HG03095 (cell line): ENCODE results near the gene ABHD8.

Experiments used
- ATAC-seq: cut with Tn5 transposase; IDR thresholded peaks from one replicate; pipeline ENCODE4 v1.9.1; 2021; ENCODE audit warnings: moderate library complexity; ENCODE audit not compliant: unreplicated experiment

ABHD8 gene

GRCh38 chr19:17321655-17322489 lies 18.6 kb upstream of the ABHD8 start:
- no peak for ATAC-seq

- ATAC-seq: no peak
Measured at GRCh38 chr19:17320435-17320834, 17.2 kb upstream of the ABHD8 start.

- ATAC-seq: no peak
Measured at GRCh38 chr19:17319473-17320238, 16.4 kb upstream of the ABHD8 start.

GRCh38 chr19:17318966-17319365 lies 15.7 kb upstream of the ABHD8 start:
- no peak for ATAC-seq

- no peak for ATAC-seq
Measured at GRCh38 chr19:17314007-17314593, 10.9 kb upstream of the ABHD8 start.

GRCh38 chr19:17312189-17313113 lies 9.2 kb upstream of the ABHD8 start:
- no peak for ATAC-seq

- ATAC-seq: no peak
Measured at GRCh38 chr19:17311455-17312188, 8.4 kb upstream of the ABHD8 start.

GRCh38 chr19:17309965-17310461 lies 6.8 kb upstream of the ABHD8 start:
- no peak for ATAC-seq

GRCh38 chr19:17309198-17309964 lies 6.2 kb upstream of the ABHD8 start, which contains the start of gene DDA1:
TSS of gene DDA1 (plus strand) at chr19:17309563. CDS start at chr19:17309655, 92 bp downstream.
- peak; percentile 53 for ATAC-seq

GRCh38 chr19:17307876-17308377 lies 4.7 kb upstream of the ABHD8 start:
- no peak for ATAC-seq

- ATAC-seq: no peak
Measured at GRCh38 chr19:17306285-17306714, 3.1 kb upstream of the ABHD8 start.

- ATAC-seq: peak; percentile 51
Measured at GRCh38 chr19:17305517-17306284, 2.5 kb upstream of the ABHD8 start, which contains the start of gene MRPL34. TSS of gene MRPL34 (plus strand) at chr19:17305872. CDS start at chr19:17305893, 21 bp downstream.

GRCh38 chr19:17305216-17305516 lies 1.9 kb upstream of the ABHD8 start:
- no peak for ATAC-seq

GRCh38 chr19:17304386-17305215 lies 1.4 kb upstream of the ABHD8 start:
- no peak for ATAC-seq

- ATAC-seq: no peak
Measured at GRCh38 chr19:17303940-17304267, 679 bp upstream of the ABHD8 start.

GRCh38 chr19:17302391-17303166 lies 646 bp downstream of the ABHD8 start:
- ATAC-seq: no peak
